ENCODE measurements around the gene SLC19A2. TPM values are rescaled to one million over a fixed set of nuclear protein-coding genes. Genes with fewer than 3 reads are reported as not detected.

The SLC19A2 gene
- total and polyA plus RNA-seq, 7 experiments from 2014 or later, result 0.53 to 5.9 (median 3.8) TPM

GRCh38 chr1:169488157-169488556, 2.4 kb upstream of the SLC19A2 start:
- ChIA-PET CTCF (no interaction called here), POLR2A (interaction anchor here (0.6 kb wide), 1 partner anchor 121 kb away, joined by 5 read pairs; no protein-coding TSS in a partner anchor)
- Mint-ChIP-seq H3K9me3 (peaks cover 0 to 1% (median 0%) of the 10 kb centered on the region in 11 donors), H3K4me1 (peaks cover 31 to 41% (median 36%) of the 10 kb centered on the region in 7 donors), H3K36me3 (no peaks in the 10 kb centered on the region), H3K4me3 (peak overlapping the region in 1 of 10 donors; percentile 1), H3K27me3 (peaks cover 0 to 8% (median 0%) of the 10 kb centered on the region in 5 donors), H3K27ac (no peak overlapping the region)
- Histone ChIP-seq H3K4me1 (ENCODE audit: control insufficient read depth in 2 of 2, insufficient read depth in 2 of 2, low read length in 2 of 2) (peaks cover 4 to 12% of the 10 kb centered on the region in 2 donors), H3K27ac (ENCODE audit: low read depth, low read length) (no peak overlapping the region), H3K4me3 (ENCODE audit: low read length) (no peak overlapping the region), H3K9me3 (ENCODE audit: control insufficient read depth in 2 of 3, low read length in 3 of 3) (no peaks in the 10 kb centered on the region), H3K27me3 (ENCODE audit: control insufficient read depth in 2 of 2, insufficient read depth in 2 of 2, low read length in 2 of 2) (no peaks in the 10 kb centered on the region), H3K36me3 (ENCODE audit: control insufficient read depth in 2 of 3, insufficient read depth in 3 of 3, low read length in 3 of 3) (no peaks in the 10 kb centered on the region)
- intact Hi-C loops (cut with micrococcal nuclease), result loop anchor here (5.0 to 10.0 kb wide), 8 partner anchors 209 to 1999 kb away; partner anchors contain the start of genes PRRC2C (in 2 of the 2), ATP1B1 (in 1 of the 2), DCAF6 (in 1 of the 2) and KIFAP3 (in 1 of the 2)
- ATAC-seq, result no peak
- DNase-seq, result no peak

- H3K4me3 Mint-ChIP-seq, result no peak overlapping the region
- CTCF ChIA-PET, result no interaction called here
These were observed 1.8 kb upstream of the SLC19A2 start for GRCh38 chr1:169487561-169487960.

GRCh38 chr1:169487133-169487532, 1.4 kb upstream of the SLC19A2 start:
- DNase-seq, result no peak
- intact Hi-C loops (cut with micrococcal nuclease), result loop anchor here (2.0 to 10.0 kb wide), 12 partner anchors 22 to 2000 kb away; partner anchors contain the start of genes PRRC2C (in 2 of the 2), ATP1B1 (in 1 of the 2), DCAF6 (in 1 of the 2) and KIFAP3 (in 1 of the 2)
- peak overlapping the region in 2 of 9 donors; percentile 86 to 89 for H3K27ac Mint-ChIP-seq
- no peak overlapping the region for H3K4me3 ChIP-seq (ENCODE audit: low read length)
- no peaks in the 10 kb centered on the region for H3K27me3 ChIP-seq (ENCODE audit: control insufficient read depth in 2 of 2, insufficient read depth in 2 of 2, low read length in 2 of 2)
- peaks cover 0 to 8% (median 0%) of the 10 kb centered on the region in 5 donors for H3K27me3 Mint-ChIP-seq
- ChIA-PET CTCF (interaction anchor here (1.3 kb wide), 1 partner anchor 310 kb away, joined by 9 read pairs; no protein-coding TSS in a partner anchor), POLR2A (no interaction called here)
- no peak for ATAC-seq
- peak overlapping the region in 8 of 10 donors; percentile 31 to 98 (median 94) for H3K4me3 Mint-ChIP-seq
- no peak overlapping the region for H3K27ac ChIP-seq (ENCODE audit: low read depth, low read length)
- no peaks in the 10 kb centered on the region for H3K9me3 Mint-ChIP-seq
- H3K36me3 Mint-ChIP-seq, result no peaks in the 10 kb centered on the region
- H3K4me1 ChIP-seq (ENCODE audit: control insufficient read depth in 2 of 2, insufficient read depth in 2 of 2, low read length in 2 of 2), result peaks cover 4 to 12% of the 10 kb centered on the region in 2 donors
- peaks cover 35 to 49% (median 39%) of the 10 kb centered on the region in 7 donors for H3K4me1 Mint-ChIP-seq
- H3K9me3 ChIP-seq (ENCODE audit: control insufficient read depth in 2 of 3, low read length in 3 of 3), result no peaks in the 10 kb centered on the region
- no peaks in the 10 kb centered on the region for H3K36me3 ChIP-seq (ENCODE audit: control insufficient read depth in 2 of 3, insufficient read depth in 3 of 3, low read length in 3 of 3)

More at GRCh38 chr1:169487561-169487960, 1.8 kb upstream of the SLC19A2 start:
- Histone ChIP-seq H3K27me3 (ENCODE audit: control insufficient read depth in 2 of 2, insufficient read depth in 2 of 2, low read length in 2 of 2) (no peaks in the 10 kb centered on the region), H3K9me3 (ENCODE audit: control insufficient read depth in 2 of 3, low read length in 3 of 3) (no peaks in the 10 kb centered on the region), H3K4me1 (ENCODE audit: control insufficient read depth in 2 of 2, insufficient read depth in 2 of 2, low read length in 2 of 2) (peaks cover 4 to 12% of the 10 kb centered on the region in 2 donors), H3K36me3 (ENCODE audit: control insufficient read depth in 2 of 3, insufficient read depth in 3 of 3, low read length in 3 of 3) (no peaks in the 10 kb centered on the region), H3K27ac (ENCODE audit: low read depth, low read length) (no peak overlapping the region), H3K4me3 (ENCODE audit: low read length) (no peak overlapping the region)
- no peaks in the 10 kb centered on the region for H3K9me3 Mint-ChIP-seq
- no peak for ATAC-seq
- H3K27ac Mint-ChIP-seq, result no peak overlapping the region
- no peaks in the 10 kb centered on the region for H3K36me3 Mint-ChIP-seq
- POLR2A ChIA-PET, result no interaction called here
- intact Hi-C loops (cut with micrococcal nuclease), result loop anchor here (2.0 to 10.0 kb wide), 12 partner anchors 21 to 2000 kb away; partner anchors contain the start of genes PRRC2C (in 2 of the 2), ATP1B1 (in 1 of the 2), DCAF6 (in 1 of the 2) and KIFAP3 (in 1 of the 2)
- no peak for DNase-seq
- peaks cover 34 to 47% (median 38%) of the 10 kb centered on the region in 7 donors for H3K4me1 Mint-ChIP-seq
- peaks cover 0 to 8% (median 0%) of the 10 kb centered on the region in 5 donors for H3K27me3 Mint-ChIP-seq

GRCh38 chr1:169486281-169487051, 722 bp upstream of the SLC19A2 start:
- CTCF ChIA-PET, result interaction anchor here (0.5 to 1.6 kb wide), 5 partner anchors 59 to 311 kb away, joined by 3 to 9 read pairs (median 3); no protein-coding TSS in a partner anchor
- H3K4me3 ChIP-seq (ENCODE audit: low read length), result peak overlapping the region; percentile 66
- DNase-seq, result no peak
- POLR2A ChIA-PET, result interaction anchor here (0.6 kb wide), 1 partner anchor 9 kb away, joined by 3 read pairs; no protein-coding TSS in a partner anchor
- no peaks in the 10 kb centered on the region for H3K9me3 Mint-ChIP-seq
- H3K36me3 Mint-ChIP-seq, result peaks cover 0 to 1% (median 0%) of the 10 kb centered on the region in 5 donors
- peak overlapping the region; percentile 87 to 98 (median 94) for H3K4me3 Mint-ChIP-seq
- peaks cover 4 to 12% of the 10 kb centered on the region in 2 donors for H3K4me1 ChIP-seq (ENCODE audit: control insufficient read depth in 2 of 2, insufficient read depth in 2 of 2, low read length in 2 of 2)
- intact Hi-C loops (cut with micrococcal nuclease), result loop anchor here (1.0 to 10.0 kb wide), 14 partner anchors 22 to 2001 kb away; partner anchors contain the start of genes PRRC2C (in 2 of the 2), ATP1B1 (in 1 of the 2), DCAF6 (in 1 of the 2) and KIFAP3 (in 1 of the 2)
- peaks cover 35 to 51% (median 40%) of the 10 kb centered on the region in 7 donors for H3K4me1 Mint-ChIP-seq
- no peak for ATAC-seq
- H3K36me3 ChIP-seq (ENCODE audit: control insufficient read depth in 2 of 3, insufficient read depth in 3 of 3, low read length in 3 of 3), result no peaks in the 10 kb centered on the region
- no peaks in the 10 kb centered on the region for H3K9me3 ChIP-seq (ENCODE audit: control insufficient read depth in 2 of 3, low read length in 3 of 3)
- peak overlapping the region; percentile 86 to 98 (median 94) for H3K27ac Mint-ChIP-seq
- H3K27ac ChIP-seq (ENCODE audit: low read depth, low read length), result peak overlapping the region; percentile 81
- H3K27me3 Mint-ChIP-seq, result peaks cover 0 to 8% (median 0%) of the 10 kb centered on the region in 5 donors
- H3K27me3 ChIP-seq (ENCODE audit: control insufficient read depth in 2 of 2, insufficient read depth in 2 of 2, low read length in 2 of 2), result no peaks in the 10 kb centered on the region

- ChIA-PET POLR2A (no interaction called here), CTCF (interaction anchor here (1.0 to 1.6 kb wide), 2 partner anchors 61 to 117 kb away, joined by 3 to 5 read pairs; no protein-coding TSS in a partner anchor)
- H3K27me3 Mint-ChIP-seq, result peaks cover 0 to 8% (median 0%) of the 10 kb centered on the region in 5 donors
These were observed 887 bp downstream of the SLC19A2 start for GRCh38 chr1:169484683-169485430.

More at GRCh38 chr1:169484683-169485430, 887 bp downstream of the SLC19A2 start:
- Histone ChIP-seq H3K27me3 (ENCODE audit: control insufficient read depth in 2 of 2, insufficient read depth in 2 of 2, low read length in 2 of 2) (no peaks in the 10 kb centered on the region), H3K4me1 (ENCODE audit: control insufficient read depth in 2 of 2, insufficient read depth in 2 of 2, low read length in 2 of 2) (peaks cover 4 to 12% of the 10 kb centered on the region in 2 donors), H3K27ac (ENCODE audit: low read depth, low read length) (peak overlapping the region; percentile 81), H3K36me3 (ENCODE audit: control insufficient read depth in 2 of 3, insufficient read depth in 3 of 3, low read length in 3 of 3) (no peaks in the 10 kb centered on the region), H3K9me3 (ENCODE audit: control insufficient read depth in 2 of 3, low read length in 3 of 3) (no peaks in the 10 kb centered on the region), H3K4me3 (ENCODE audit: low read length) (peak overlapping the region; percentile 66)
- intact Hi-C loops (cut with micrococcal nuclease), result loop anchor here (1.0 to 10.0 kb wide), 16 partner anchors 19 to 2002 kb away; partner anchors contain the start of genes KIFAP3 (in 2 of the 2), NME7 (in 2 of the 2), PRRC2C (in 2 of the 2) and ATP1B1 (in 1 of the 2)
- peak overlapping the region; percentile 36 to 95 (median 93) for H3K27ac Mint-ChIP-seq
- peak; percentile 26 for ATAC-seq
- peak in 5 of 9 donors; percentile 5 to 35 (median 27) for DNase-seq
- H3K4me3 Mint-ChIP-seq, result peak overlapping the region; percentile 87 to 98 (median 94)
- peaks cover 38 to 61% (median 51%) of the 10 kb centered on the region in 7 donors for H3K4me1 Mint-ChIP-seq
- H3K9me3 Mint-ChIP-seq, result no peaks in the 10 kb centered on the region
- peaks cover 0 to 4% (median 0%) of the 10 kb centered on the region in 5 donors for H3K36me3 Mint-ChIP-seq

Measured in naive thymus-derived CD4-positive, alpha-beta T cell (primary cell).